BE2C (cell line): ENCODE data around the gene MSL3.

Source experiments
- DNase-seq: peaks from one replicate; pipeline ENCODE4 v3.0.0-alpha.2; 2020
- H3K27me3 ChIP-seq: fragments of 250-450 bp; sonication (Bioruptor Pico); 2 replicates; pipeline ENCODE4 v1.5.1; 2020; ENCODE audit warnings: mild to moderate bottlenecking
- H3K36me3 ChIP-seq: fragments of 250-450 bp; sonication (Bioruptor Pico); 2 replicates; pipeline ENCODE4 v1.5.1; 2020; ENCODE audit warnings: mild to moderate bottlenecking
- H3K4me1 ChIP-seq: fragments of 250-450 bp; sonication (Bioruptor Pico); 2 replicates; pipeline ENCODE4 v1.5.1; 2020
- H3K4me3 ChIP-seq: 2 replicates; pipeline ENCODE4 v1.5.1; 2011; ENCODE audit warnings: low read depth, low read length
- H3K9me3 ChIP-seq: fragments of 250-450 bp; sonication (Bioruptor Pico); 2 replicates; pipeline ENCODE4 v1.5.1; 2020
- CTCF ChIP-seq: IDR thresholded peaks from 2 replicates; pipeline ENCODE4 v1.5.1; 2012; ENCODE audit warnings: mild to moderate bottlenecking, low read depth, low read length

Gene MSL3

GRCh38 chrX:11757397-11757718 lies 679 bp upstream of the MSL3 start:
- Histone ChIP-seq H3K4me3 (peak overlapping the region; percentile 53), H3K36me3 (peaks cover 6% of the 10 kb centered on the region; the same call in 1 of the 2 replicates), H3K4me1 (no peaks in the 10 kb centered on the region), H3K9me3 (no peaks in the 10 kb centered on the region), H3K27me3 (no peaks in the 10 kb centered on the region)
- TF ChIP-seq CTCF: no peak
- no peak for DNase-seq

- Histone ChIP-seq H3K4me1 (no peaks in the 10 kb centered on the region), H3K27me3 (no peaks in the 10 kb centered on the region), H3K36me3 (peaks cover 6% of the 10 kb centered on the region; the same call in 1 of the 2 replicates), H3K9me3 (no peaks in the 10 kb centered on the region), H3K4me3 (peak overlapping the region; percentile 89)
- DNase-seq: peak; percentile 89
- peak; percentile 40 for TF ChIP-seq CTCF
Measured at GRCh38 chrX:11758400-11759171, 549 bp downstream of the MSL3 start.

GRCh38 chrX:11759172-11759460 lies 1.1 kb downstream of the MSL3 start:
- Histone ChIP-seq H3K27me3 (no peaks in the 10 kb centered on the region), H3K9me3 (no peaks in the 10 kb centered on the region), H3K4me3 (peak overlapping the region; percentile 89), H3K4me1 (no peaks in the 10 kb centered on the region), H3K36me3 (peaks cover 6% of the 10 kb centered on the region; the same call in 1 of the 2 replicates)
- TF ChIP-seq CTCF: no peak
- DNase-seq: no peak

- no peak for TF ChIP-seq CTCF
- Histone ChIP-seq H3K36me3 (peaks cover 6% of the 10 kb centered on the region; the same call in 1 of the 2 replicates), H3K27me3 (no peaks in the 10 kb centered on the region), H3K9me3 (no peaks in the 10 kb centered on the region), H3K4me3 (peak overlapping the region; percentile 89), H3K4me1 (no peaks in the 10 kb centered on the region)
- DNase-seq: peak; percentile 79
Measured at GRCh38 chrX:11759461-11760311, 1.6 kb downstream of the MSL3 start.

GRCh38 chrX:11760958-11761357 lies 2.9 kb downstream of the MSL3 start:
- H3K4me3 ChIP-seq: no peak overlapping the region
- H3K4me1 ChIP-seq: no peaks in the 10 kb centered on the region
- no peaks in the 10 kb centered on the region for H3K9me3 ChIP-seq
- peaks cover 6% of the 10 kb centered on the region; the same call in 1 of the 2 replicates for H3K36me3 ChIP-seq
- no peak for DNase-seq
- no peaks in the 10 kb centered on the region for H3K27me3 ChIP-seq
- no peak for TF ChIP-seq CTCF

- H3K9me3 ChIP-seq: no peaks in the 10 kb centered on the region
- peaks cover 6% of the 10 kb centered on the region; the same call in 1 of the 2 replicates for H3K36me3 ChIP-seq
- H3K27me3 ChIP-seq: no peaks in the 10 kb centered on the region
- H3K4me1 ChIP-seq: no peaks in the 10 kb centered on the region
- no peak for DNase-seq
- no peak overlapping the region for H3K4me3 ChIP-seq
- TF ChIP-seq CTCF: no peak
Measured at GRCh38 chrX:11764602-11765067, 6.6 kb downstream of the MSL3 start.
